Lower leg skin (tissue), 3 donors: ENCODE data around the gene MINDY2.

Experiments used
- CTCF ChIP-seq, 3 donors: fragments of 450-650 bp; IDR thresholded peaks; one replicate each; pipeline ENCODE4 v1.5.1; 2016; ENCODE audit warnings: antibody characterized with exemption in 3 of 3, mild to moderate bottlenecking in 3 of 3, moderate library complexity in 2 of 3
- POLR2A ChIP-seq, 2 donors: fragments of 450-650 bp; IDR thresholded peaks; one replicate each; pipeline ENCODE4 v1.6.1; 2016 to 2017; ENCODE audit warnings: antibody characterized with exemption in 2 of 2, mild to moderate bottlenecking in 1 of 2, moderate library complexity in 1 of 2

DNA sequence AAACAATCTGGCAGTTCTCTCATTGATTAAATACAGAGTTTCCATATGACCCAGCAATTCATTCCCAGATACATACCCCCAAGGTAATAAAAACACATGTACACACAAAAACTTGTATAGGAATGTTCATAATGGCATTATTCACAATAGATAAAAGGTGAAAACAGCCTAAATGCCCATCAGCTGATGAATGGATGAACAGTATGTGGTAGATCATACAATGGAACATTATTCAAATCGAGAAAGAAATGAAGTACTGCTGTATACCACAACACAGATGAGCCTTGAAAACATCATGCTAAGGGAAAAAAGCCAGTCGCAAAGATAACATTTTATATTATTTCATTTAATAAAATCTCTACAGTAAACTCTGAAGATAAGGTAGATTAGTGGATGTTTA, 91.2 kb downstream of the MINDY2 start:
- TF ChIP-seq CTCF (IDR thresholded peaks at IDR 0.05) (no peak), POLR2A (IDR thresholded peaks at IDR 0.05) (no peak)
